ENCODE measurements around the gene KCNIP3.

DNA sequence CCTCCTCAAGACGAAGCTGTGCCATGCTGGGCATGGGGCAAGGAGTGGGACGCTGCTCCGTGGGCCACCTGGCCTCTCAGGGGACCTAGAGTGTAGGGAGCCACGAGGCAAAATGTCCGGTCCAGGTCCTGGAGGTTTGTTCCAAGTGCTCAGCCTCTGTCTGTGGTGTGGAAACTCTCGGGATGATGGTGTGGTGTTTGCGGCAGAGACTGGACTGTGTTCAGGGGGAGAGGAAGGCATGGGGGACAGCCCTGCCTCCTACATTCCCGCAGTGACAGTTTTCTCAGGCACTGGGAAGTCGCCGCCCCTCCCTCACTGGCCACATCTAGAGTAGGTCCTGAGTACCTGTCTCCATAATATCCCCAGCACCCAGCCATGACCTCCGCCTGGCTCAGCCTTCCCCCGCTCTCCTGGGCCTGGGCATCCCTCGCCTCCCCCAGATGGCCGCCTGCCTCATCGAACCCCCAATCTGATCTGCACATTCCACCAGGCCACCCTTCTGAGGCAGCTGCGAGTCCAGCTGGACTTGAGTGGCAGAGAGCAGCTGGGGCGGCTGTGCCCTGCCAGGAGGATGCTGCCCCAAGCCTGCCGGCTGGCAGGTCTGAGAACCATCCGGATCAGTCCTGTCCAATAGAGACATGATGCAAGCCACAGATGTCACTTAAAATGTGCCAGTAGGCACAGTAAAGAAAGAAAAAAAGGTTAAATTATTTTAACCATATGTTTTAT lies 6.2 kb downstream of the KCNIP3 start:
- TF ChIP-seq ARNT (IDR thresholded peaks at IDR 0.05) (no peak), FOXK2 (IDR thresholded peaks at IDR 0.05) (no peak), TARDBP (IDR thresholded peaks at IDR 0.05) (no peak), SUZ12 (IDR thresholded peaks at IDR 0.05) (no peak), BHLHE40 (IDR thresholded peaks at IDR 0.05; ENCODE audit: borderline replicate concordance) (no peak), ELF4 (IDR thresholded peaks at IDR 0.05) (no peak), FOXM1 (IDR thresholded peaks at IDR 0.05; ENCODE audit: borderline replicate concordance) (no peak)
